Esophagus mucosa (tissue), 1 donor: ENCODE results near the gene OR2AT4. TPM values are rescaled to one million over a fixed set of nuclear protein-coding genes. Genes with fewer than 3 reads are reported as not detected.
"Not testable (repeated sequence)": the region's sequence is repeated elsewhere in the genome, so short reads cannot be mapped to it uniquely, and the experiment has no call there.

Experiments
- ATAC-seq: fragments of 200-7000 bp; cut with Tn5 transposase; one replicate; pipeline ENCODE4 v1.9.1; 2020
- total RNA-seq: library from RNA; stranded (reverse); gene quantifications from one replicate; pipeline ENCODE4 v1.2.4, GENCODE V29; 2023
- donor health status: DM: yes; HTN: yes; CAD: no.

The OR2AT4 gene
- total RNA-seq, 1 donor from 2014 or later: not detected

GRCh38 chr11:75063741-75064314 lies 32.8 kb downstream of the OR2AT4 start:
- ATAC-seq: no peak

- ATAC-seq: no peak
Observed at GRCh38 chr11:75059299-75059698, 37.4 kb downstream of the OR2AT4 start.

DNA sequence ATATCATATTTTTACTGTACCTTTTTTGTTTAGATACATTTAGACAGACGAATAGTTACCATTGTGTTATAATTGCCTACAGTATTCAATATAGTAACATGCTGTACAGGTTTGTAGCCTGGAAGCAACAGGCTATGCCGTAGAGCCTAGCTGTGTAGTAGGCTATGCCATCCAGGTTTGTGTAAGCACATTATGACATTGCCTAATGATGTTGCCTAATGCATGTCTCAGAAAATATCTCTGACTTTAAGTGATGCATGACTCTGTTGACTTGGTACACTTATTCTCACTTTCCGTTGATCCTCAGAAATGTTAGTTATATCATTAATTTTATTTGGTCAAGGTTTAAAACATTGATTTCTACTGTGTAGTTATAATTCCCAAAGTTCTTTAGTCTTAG lies 39.9 kb downstream of the OR2AT4 start:
- no peak for ATAC-seq

DNA sequence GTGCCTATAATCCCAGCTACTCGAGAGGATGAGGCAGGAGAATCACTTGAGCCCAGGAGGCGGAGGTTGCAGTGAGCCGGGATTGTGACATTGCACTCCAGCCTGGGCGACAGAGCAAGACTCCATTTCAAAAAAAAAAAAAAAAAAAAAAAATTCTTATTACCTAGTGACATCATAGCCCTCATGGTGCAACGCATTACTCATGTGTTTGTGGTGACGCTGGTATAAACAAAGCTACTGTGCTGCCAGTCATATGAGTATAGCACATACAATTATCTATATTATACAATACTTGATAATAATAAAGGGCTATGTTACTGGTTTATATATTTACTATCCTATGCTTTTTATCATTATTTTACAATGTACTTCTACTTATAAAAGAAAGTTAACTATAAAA lies 41.2 kb downstream of the OR2AT4 start:
- ATAC-seq: no peak

DNA sequence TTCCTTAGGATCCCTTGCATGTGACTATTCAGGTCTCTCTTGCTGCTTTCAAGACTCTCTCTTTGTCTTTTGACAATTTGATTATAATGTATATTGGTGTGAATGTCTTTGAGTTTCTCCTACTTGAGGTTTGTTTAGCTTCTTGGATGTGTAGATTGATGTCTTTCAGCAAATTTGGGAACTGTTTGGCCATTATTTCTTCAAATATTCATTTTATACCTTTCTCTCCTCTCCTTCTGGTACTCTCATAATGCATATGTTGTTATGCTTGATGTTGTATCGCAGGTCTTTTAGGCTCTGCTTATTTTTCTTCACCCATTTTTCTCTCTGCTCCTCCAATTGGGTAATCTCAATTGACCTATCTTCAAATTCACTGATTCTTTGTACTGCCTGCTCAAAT lies 44.2 kb downstream of the OR2AT4 start:
- no peak for ATAC-seq

GRCh38 chr11:75051043-75051442 lies 45.6 kb downstream of the OR2AT4 start:
- ATAC-seq: no peak

GRCh38 chr11:75050516-75050915 lies 46.2 kb downstream of the OR2AT4 start:
- ATAC-seq: no peak

- not testable (repeated sequence) for ATAC-seq
Observed at GRCh38 chr11:75049501-75050266, 47.0 kb downstream of the OR2AT4 start.

DNA sequence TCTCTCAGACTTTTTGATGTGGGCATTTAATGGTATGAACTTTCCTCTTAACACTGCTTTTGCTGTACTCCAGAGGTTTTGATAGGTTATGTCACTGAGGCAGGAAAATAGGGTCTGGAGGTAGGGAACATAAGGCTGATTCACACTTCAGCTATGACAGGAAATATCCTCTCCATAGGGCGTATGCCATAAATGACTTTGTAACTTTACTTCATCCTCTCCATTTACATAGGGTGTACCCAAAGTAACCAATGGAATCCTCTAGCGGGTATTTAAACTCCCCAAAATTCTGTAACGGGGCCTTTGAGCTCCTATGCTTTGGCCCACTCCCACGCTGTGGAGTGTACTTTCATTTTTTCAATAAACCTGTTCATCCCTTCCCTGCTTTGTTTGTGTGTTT lies 49.5 kb downstream of the OR2AT4 start:
- no peak for ATAC-seq

DNA sequence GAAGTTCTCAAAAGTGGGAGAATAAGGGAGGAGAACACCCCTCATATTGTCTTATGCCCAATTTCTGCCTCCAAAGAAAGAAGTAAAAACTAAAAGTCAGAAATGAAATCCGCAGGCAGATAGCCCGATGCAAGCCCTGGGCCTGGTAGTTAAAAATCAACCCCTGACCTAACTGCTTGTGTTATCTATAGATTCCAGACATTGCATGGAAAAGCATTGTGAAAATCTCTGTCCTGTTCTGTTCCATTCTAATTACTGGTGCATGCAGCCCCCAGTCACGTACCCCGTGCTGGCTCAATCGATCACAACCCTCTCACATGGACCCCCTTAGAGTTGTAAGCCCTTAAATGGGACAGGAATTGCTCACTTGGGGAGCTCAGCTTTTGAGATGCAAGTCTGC lies 50.0 kb downstream of the OR2AT4 start:
- not testable (repeated sequence) for ATAC-seq

- ATAC-seq: not testable (repeated sequence)
Observed at GRCh38 chr11:75044381-75045170, 52.1 kb downstream of the OR2AT4 start.

DNA sequence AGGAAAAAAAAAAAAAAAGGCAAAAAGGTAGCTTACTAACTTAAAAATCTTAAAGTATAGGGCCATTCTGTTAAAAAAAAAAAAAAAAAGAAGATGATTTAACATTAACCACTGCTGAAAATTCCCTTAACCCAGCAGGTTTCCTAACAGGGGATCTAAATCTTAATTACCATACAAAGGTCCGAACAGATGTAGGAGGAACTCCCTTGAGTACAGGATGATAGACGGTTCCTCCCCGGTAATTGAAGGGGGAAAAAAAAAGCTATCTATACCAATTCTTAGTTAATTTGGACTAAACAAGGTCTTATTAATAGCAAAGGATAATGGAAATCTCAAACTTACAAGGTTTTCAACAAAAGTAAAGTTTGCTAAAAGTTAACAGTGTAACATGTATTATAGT lies 54.9 kb downstream of the OR2AT4 start:
- not testable (repeated sequence) for ATAC-seq

DNA sequence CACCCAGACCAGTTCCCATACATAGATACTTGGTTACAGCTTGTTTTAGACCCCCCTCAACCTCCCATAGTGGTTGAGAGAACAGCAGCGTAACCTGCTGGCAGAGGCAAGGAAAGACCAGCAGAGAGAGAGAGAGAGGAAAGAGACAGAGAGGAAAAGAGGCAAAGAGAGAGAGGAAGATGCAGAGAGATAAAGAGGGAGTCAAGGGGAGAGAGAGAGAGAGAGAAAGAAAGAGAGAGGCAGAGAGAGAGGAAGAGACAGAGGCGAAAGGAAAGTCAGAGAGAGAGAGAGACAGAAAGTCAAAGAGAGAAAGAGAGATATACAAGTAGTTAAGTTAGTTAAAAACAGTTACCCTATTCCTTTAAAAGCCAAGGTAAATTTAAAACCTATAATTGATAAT lies 55.4 kb downstream of the OR2AT4 start:
- ATAC-seq: no peak

- no peak for ATAC-seq
Observed at GRCh38 chr11:75040167-75040770, 56.4 kb downstream of the OR2AT4 start.

DNA sequence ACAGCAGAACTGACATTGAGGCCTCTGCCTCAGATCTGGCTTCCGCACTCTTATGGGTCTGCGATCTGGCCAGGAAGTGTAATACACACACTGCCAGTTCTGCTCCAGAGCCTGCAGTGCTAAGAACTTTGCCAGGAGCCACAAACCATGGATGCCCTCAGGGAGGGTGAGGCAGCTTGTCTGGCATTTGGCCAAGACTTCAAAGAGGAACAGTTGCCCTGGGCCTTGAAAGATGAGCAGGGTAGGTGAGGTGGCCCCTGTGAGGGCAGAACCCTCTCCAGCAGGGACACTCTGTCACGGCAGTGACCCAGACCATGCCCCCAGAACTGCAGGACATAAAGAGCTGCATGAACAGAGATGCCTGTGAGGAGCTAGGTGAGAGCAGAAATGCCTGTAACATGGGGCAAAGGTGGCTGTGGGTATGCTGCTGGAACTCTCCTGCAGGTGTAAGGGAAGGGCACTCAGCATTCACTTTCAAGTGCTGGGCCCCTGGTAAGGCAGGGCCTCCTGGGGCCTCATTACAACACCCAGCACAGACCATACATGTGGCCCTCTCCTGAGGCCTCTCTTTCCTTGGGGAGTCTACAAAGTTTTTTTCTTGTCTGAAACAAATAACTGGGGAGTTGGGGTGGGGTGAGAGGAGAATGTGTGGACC lies 60.6 kb downstream of the OR2AT4 start:
- ATAC-seq: peak; percentile 20

- no peak for ATAC-seq
Observed at GRCh38 chr11:75035256-75035655, 61.4 kb downstream of the OR2AT4 start.

DNA sequence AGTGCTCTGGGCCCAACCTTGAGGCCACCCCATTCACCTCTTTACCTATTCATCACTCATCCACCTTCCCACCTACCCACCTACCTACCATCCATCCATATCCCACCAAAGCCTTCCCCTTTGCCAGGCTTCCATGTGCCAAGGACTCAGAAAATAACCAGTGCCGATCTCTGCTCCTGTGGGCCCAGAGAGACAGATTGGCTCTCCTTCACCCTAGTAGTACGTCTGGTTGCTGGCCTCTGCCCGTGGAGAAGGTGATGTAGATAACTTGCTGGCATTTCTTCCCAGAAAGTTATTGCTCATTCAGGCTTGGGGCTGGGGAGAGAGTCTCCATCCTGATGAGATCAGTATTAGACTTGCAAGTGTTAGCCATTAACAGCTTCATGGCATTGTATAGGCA lies 62.8 kb downstream of the OR2AT4 start:
- no peak for ATAC-seq

DNA sequence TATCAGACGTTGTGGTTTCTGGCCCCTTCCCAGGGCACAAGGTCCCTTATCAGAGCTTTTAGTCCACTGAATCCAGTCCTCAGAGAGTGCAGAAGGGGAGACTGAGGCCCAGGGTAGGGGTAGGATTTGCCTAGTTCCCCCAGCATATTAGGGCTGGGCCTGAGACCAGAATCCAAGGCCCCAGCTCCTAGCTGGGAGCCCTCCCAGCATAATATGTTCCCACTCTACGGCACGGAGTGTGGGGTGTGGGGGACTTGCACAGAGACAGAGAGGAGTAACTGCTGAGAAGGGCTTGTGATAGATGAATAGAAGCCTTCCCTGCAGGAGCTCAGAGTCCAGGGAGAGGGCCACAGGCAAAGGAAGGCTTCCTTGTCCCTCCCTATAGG lies 64.1 kb downstream of the OR2AT4 start:
- ATAC-seq: no peak

GRCh38 chr11:75031771-75032549 lies 64.7 kb downstream of the OR2AT4 start:
- ATAC-seq: peak; percentile 78
